NAMALWA (cell line): ENCODE data around the gene TFIP11.

ENCODE experiments used
- DNase-seq: peaks from one replicate; pipeline ENCODE4 v3.0.0-alpha.2; 2015; ENCODE audit warnings: low spot score

Gene TFIP11

DNA sequence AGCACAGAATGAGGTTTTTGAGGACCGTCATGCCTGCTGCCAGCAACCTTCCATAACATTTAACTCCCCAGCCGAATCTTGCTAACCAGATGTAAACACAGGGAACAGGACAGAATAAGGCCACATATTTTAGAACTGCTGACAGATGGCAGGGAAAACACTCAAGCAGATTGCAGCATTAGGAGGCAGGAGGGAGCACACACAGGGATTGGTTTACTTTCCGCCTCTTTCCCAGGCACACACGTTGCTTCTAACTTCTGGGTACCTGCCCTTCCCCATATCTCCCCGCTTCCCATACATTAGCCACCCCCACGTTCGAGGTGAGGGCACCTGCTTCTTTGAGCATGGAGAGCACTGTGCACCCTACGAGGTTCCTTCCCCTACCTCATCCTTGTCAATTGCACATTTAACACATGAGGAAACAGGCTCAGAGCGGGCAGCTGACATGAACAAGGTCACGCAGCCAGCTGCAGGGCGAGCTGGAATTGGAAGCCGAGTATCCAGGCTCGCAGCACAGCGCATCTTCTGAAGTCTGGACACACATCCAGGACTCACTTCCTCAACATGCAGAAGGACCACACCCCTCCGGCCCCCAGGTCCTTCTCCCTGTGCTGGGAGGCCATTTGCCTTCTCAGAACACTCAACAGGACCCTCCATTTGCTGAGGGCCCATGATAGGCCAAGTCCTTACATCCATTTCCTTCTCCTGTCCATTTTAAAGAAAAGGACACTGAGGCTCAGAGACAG lies 64.5 kb downstream of the TFIP11 start:
- no peak for DNase-seq

DNA sequence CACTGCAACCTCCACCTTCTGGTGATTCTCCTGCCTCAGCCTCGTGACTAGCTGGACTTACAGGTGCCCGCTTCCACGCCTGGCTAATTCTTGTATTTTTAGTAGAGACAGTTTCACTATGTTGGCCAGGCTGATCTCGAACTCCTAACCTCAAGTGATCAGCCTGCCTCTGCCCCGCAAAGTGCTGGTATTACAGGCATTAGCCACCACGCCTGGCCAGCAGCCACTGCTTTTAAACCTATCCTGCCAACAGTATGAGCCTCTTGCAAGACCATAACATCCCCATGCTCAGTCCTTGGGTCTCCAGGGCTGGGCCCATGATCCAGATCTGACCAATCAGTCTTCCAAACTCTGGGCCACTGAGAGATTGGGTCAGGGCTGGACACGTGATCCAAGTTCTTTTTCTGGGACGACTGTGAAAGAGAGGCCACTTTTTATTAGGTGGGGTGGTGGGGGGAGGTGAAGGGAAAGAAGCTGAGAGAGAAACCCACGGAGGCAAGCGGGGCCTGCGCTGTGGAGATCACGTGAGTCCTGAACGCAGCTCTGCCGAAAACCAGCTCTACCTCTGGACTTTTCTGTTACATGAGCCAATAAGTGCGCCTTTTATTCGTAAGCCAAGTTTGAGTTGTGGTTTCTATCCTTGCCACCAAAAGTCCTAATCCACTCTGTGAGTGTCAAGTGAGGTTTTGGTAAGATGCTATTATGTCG lies 65.3 kb downstream of the TFIP11 start:
- DNase-seq: no peak

DNA sequence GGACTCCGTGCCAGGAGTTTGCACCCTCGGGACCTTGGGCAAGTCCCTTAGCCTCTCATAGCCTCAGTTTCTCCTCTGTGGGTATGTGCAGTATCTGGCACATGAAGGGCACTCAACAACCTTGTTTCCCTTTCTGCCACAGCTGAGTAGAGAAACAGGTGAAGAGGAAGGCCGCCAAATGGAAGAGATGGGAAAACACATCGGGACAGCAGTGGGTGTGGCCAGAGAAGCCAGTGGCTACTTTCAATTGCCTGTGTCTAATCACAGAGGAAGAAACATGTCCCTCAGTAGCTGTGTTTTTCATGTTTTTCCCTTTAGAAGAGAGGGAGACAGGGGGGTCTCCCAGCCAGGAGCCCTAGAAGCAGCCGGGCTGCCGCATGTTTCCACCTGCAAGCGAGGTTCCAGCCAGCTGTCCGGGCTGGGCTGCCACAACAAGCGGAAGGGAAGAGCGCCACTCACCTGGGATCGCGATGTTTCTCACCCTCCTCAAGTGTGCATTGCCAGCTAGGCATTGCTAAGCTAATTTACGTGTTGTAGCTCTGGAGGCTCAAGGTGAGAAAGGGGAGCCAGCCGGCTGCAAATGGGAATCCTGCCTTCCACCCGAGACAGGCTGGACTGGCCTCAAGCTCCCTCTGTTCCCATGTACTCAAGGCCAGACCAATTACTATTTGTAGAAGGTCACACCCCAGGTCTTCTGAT lies 66.5 kb downstream of the TFIP11 start:
- no peak for DNase-seq

DNA sequence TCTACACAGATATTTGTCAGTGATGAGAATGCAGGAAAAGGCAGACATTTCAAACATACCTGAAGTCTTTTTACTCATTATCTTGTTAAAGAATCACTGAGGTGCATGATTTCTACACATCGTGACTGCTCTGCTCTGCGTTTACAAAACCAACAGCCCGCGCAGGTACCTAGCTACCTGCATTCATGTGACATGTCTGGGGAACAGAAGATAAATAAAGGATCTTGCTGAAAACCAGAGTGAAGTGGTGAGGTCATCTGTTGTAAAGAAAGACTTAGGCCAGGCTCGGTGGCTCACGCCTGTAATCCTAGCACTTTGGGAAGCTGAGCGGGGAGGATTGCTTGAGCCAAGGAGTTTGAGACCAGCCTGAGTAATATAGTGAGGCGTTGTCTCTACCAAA lies 67.5 kb downstream of the TFIP11 start:
- DNase-seq: no peak

DNA sequence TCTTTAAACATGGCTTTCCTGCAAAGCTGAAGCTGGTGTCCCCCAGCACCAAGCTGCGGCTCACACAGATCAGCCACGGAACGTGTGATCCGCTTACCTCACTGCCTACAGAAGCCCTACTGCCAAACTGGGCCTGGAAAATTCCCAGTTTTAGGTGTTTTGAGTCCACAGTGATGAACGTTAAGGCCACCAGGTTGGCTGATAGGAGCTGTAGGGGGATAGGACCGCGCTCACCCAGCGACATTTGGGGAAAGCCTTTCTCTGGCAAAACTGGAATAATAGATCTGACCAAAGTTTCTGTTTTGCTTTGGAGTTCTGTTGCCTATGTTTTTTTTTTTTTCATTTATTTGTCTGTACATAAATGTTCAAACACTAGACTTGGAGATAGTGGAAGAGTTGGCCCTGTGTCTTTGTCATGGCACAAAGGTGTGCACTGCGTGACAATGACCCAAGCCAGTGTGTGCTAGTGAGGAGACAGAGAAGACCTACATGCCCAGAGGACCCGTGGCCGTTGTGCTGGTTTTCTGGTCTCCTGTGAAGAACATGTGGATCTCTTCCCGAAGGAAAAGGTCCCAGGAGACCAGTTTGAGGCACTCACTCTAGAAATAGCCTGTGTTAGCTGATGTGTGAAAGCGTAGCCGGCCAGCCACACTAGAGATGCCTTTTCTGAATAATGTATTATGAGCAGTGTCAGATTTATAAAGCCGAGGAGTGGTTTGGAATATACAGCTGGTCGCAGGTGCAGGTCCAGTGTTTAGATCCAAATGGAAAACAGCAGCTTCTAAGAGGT lies 68.2 kb downstream of the TFIP11 start:
- no peak for DNase-seq

DNA sequence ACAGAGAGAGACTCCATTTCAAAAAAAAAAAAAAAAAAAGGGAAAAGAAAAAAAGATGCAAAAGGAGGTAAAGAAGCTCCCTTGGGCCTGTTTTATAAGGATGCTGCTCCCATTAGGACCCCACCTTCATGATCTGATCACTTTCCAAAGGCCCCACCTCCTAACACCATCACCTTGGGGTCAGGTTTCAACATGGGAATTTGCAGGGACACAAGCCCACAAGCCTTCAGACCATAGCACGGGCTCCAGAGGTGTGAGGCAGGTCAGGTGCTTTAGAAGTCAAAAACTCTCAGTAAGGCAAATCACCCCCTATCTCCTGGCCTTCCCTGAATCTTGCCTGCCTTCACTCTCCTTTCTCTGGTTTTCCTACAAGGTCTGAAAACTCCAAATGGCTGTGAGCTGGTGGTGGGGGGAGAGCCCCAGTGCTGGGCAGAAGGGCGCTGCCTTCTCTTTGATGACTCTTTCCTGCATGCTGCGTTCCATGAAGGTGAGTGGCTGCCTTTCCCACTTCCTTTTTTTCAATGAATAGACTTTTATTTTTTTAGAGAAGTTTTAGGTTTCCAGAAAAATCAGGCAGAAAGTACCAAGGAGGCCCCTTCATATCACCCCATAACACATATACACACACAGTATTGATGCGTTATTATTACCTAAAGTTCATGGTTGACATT lies 70.1 kb downstream of the TFIP11 start:
- DNase-seq: no peak
